SU-DHL-6 (cell line): Measurements from ENCODE around the gene KCTD11.

Source experiments
- H2AFZ ChIP-seq: fragments of 200-600 bp; sonication (generic); 2 replicates; pipeline ENCODE4 v1.6.1; 2014; ENCODE audit warnings: low read depth, mild to moderate bottlenecking, moderate library complexity, mixed read lengths, antibody characterized with exemption, low read length; ENCODE audit not compliant: severe bottlenecking
- H3F3A ChIP-seq: fragments of 200-600 bp; shearing (Covaris generic); 2 replicates; pipeline ENCODE4 v1.6.0; 2016; ENCODE audit warnings: antibody characterized with exemption, mild to moderate bottlenecking; ENCODE audit not compliant: insufficient read depth
- H3K27ac ChIP-seq: fragments of 200-600 bp; sonication (generic); 2 replicates; pipeline ENCODE4 v1.5.1; 2016; ENCODE audit warnings: low read depth, mild to moderate bottlenecking, low read length, moderate library complexity, mixed read lengths
- H3K27me3 ChIP-seq: fragments of 200-600 bp; sonication (generic), shearing (Covaris generic); 2 replicates; pipeline ENCODE4 v1.6.0; 2014; ENCODE audit warnings: mild to moderate bottlenecking, low read length
- H3K36me3 ChIP-seq: fragments of 200-600 bp; sonication (generic); 2 replicates; pipeline ENCODE4 v1.6.1; 2014; ENCODE audit warnings: mild to moderate bottlenecking, low read length, mixed read lengths
- H3K4me2 ChIP-seq: fragments of 300-600, 200-600 bp; shearing (Covaris generic), sonication (generic); 2 replicates; pipeline ENCODE4 v1.6.0; 2014; ENCODE audit warnings: low read length, low read depth, mild to moderate bottlenecking; ENCODE audit not compliant: poor library complexity, severe bottlenecking
- H3K4me3 ChIP-seq: fragments of 200-600 bp; sonication (generic); 2 replicates; pipeline ENCODE4 v1.5.1; 2014; ENCODE audit warnings: antibody characterized with exemption, low read length, mild to moderate bottlenecking, mixed read lengths; ENCODE audit not compliant: insufficient read depth, poor library complexity, severe bottlenecking
- H3K79me2 ChIP-seq: fragments of 200-600 bp; sonication (generic); 2 replicates; pipeline ENCODE4 v1.6.1; 2014; ENCODE audit warnings: mild to moderate bottlenecking, low read length, moderate library complexity; ENCODE audit not compliant: insufficient read depth
- H3K9ac ChIP-seq: fragments of 200-600 bp; sonication (generic); 2 replicates; pipeline ENCODE4 v1.7.0; 2014; ENCODE audit warnings: mild to moderate bottlenecking, low read length
- H3K9me2 ChIP-seq: fragments of 200-600 bp; sonication (generic); replicated peaks from 2 replicates; pipeline ENCODE4 v1.6.1; 2014; ENCODE audit warnings: low read length; ENCODE audit not compliant: insufficient read depth
- H3K9me3 ChIP-seq: fragments of 200-600 bp; sonication (generic); 2 replicates; pipeline ENCODE4 v1.6.1; 2014; ENCODE audit warnings: low read length, mixed read lengths; ENCODE audit not compliant: insufficient read depth
- H4K20me1 ChIP-seq: fragments of 200-600 bp; sonication (generic); 2 replicates; pipeline ENCODE4 v1.6.1; 2014; ENCODE audit warnings: low read depth, mild to moderate bottlenecking, antibody characterized with exemption, low read length, moderate library complexity, mixed read lengths
- CTCF ChIP-seq: fragments of 200-600 bp; sonication (generic); IDR thresholded peaks from one replicate; pipeline ENCODE4 v1.5.1; 2017; ENCODE audit warnings: antibody characterized with exemption, mild to moderate bottlenecking, low read length, moderate library complexity; ENCODE audit not compliant: insufficient read depth, poor library complexity, severe bottlenecking
- EZH2phosphoT487 ChIP-seq: fragments of 200-600 bp; sonication (generic), shearing (Covaris generic); conservative IDR thresholded peaks from 2 replicates; pipeline ENCODE4 v1.6.1; 2018; ENCODE audit warnings: mild to moderate bottlenecking, antibody characterized with exemption, low read length, moderate library complexity, mixed read lengths

Gene KCTD11

GRCh38 chr17:7322520-7323194 is 29.3 kb upstream of the KCTD11 start:
- no peak overlapping the region for H3K4me2 ChIP-seq

DNA sequence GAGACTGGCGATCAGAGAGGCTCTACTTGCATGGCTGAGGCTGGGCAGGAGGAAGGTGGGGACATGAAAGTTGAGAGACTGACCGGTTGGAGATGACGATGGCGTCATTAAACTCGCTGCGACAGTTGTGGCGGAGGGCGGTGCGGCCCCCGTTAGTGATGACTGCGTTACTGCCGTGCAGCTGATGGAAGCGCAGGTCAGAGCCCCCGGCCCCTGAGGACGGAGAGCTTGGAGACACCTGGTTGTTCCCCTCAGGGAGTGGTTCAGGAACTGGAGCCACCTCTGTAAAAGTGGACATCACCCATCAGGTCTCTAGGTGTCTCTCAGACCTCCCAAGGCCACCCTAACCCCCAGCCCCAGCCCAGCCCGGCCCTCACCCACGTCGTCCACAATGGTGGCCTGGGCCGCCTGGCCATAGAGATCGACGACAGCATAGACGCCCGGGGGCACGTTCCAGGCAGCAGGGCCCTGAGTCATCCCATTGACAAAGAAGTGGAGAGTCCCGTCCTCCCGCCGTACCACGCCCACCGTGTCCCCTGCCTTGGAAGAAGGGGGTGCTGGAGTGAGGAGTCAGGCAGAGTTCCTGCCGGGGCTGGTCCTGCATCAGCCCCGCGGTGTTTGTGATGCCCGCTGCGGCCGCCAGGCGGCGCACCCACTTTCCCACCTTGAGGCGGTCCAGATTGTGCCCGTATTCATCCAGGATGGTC is 28.1 kb upstream of the KCTD11 start:
- H4K20me1 ChIP-seq = no peaks in the 10 kb centered on the region
- no peaks in the 10 kb centered on the region for H3K9me3 ChIP-seq
- no peak overlapping the region for H2AFZ ChIP-seq
- no peak overlapping the region for H3K4me2 ChIP-seq
- no peak for TF ChIP-seq EZH2phosphoT487
- TF ChIP-seq CTCF = peak; percentile 87
- no peaks in the 10 kb centered on the region for H3F3A ChIP-seq
- no peak overlapping the region for H3K4me3 ChIP-seq
- no peaks in the 10 kb centered on the region for H3K9me2 ChIP-seq
- no peaks in the 10 kb centered on the region for H3K36me3 ChIP-seq
- H3K27me3 ChIP-seq = no peaks in the 10 kb centered on the region
- H3K9ac ChIP-seq = no peak overlapping the region
- peaks cover 17% of the 10 kb centered on the region; the same call in 1 of the 2 replicates for H3K79me2 ChIP-seq
- no peak overlapping the region for H3K27ac ChIP-seq

More at GRCh38 chr17:7322520-7323194, 29.3 kb upstream of the KCTD11 start:
- Histone ChIP-seq H3K4me3 (no peak overlapping the region), H3K27me3 (no peaks in the 10 kb centered on the region), H2AFZ (no peak overlapping the region), H3K27ac (no peak overlapping the region), H3K9me3 (no peaks in the 10 kb centered on the region), H3K36me3 (no peaks in the 10 kb centered on the region), H4K20me1 (no peaks in the 10 kb centered on the region), H3K9ac (no peak overlapping the region), H3F3A (no peaks in the 10 kb centered on the region), H3K9me2 (no peaks in the 10 kb centered on the region), H3K79me2 (peaks cover 6% of the 10 kb centered on the region; the same call in 1 of the 2 replicates)
- TF ChIP-seq EZH2phosphoT487 = no peak
- TF ChIP-seq CTCF = no peak

DNA sequence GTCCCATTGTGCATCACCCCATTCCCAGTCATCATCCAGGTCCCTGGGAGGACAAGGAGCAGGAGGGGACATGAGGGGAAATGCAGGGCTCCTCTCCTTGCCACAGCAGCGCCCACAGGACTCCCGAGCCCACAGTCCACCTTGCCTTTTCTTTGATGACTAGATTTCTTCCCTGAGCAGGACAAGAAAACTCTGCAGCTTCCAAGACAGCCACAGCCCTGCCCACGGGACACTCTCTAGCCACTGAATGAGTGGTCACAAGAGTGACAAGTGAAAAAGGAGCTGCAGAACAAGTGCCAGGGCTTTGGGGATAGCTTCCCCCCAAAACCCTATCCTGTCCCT is 27.6 kb upstream of the KCTD11 start:
- Histone ChIP-seq H3K4me3 (no peak overlapping the region), H3K9me2 (no peaks in the 10 kb centered on the region), H3K9ac (no peak overlapping the region), H3K4me2 (no peak overlapping the region), H3K36me3 (no peaks in the 10 kb centered on the region), H3K27ac (no peak overlapping the region), H3K9me3 (no peaks in the 10 kb centered on the region), H3K79me2 (peaks cover 17% of the 10 kb centered on the region; the same call in 1 of the 2 replicates), H4K20me1 (no peaks in the 10 kb centered on the region), H2AFZ (no peak overlapping the region), H3K27me3 (no peaks in the 10 kb centered on the region), H3F3A (no peaks in the 10 kb centered on the region)
- TF ChIP-seq CTCF = no peak
- TF ChIP-seq EZH2phosphoT487 = no peak
